ENCODE data around the gene ARHGEF28.

ARHGEF28 gene

GRCh38 chr5:73899916-73900315 is 273.9 kb downstream of the ARHGEF28 start:
- no peak for DNase-seq (ENCODE audit: low read depth in 2 of 2)

GRCh38 chr5:73900566-73900965 is 274.6 kb downstream of the ARHGEF28 start:
- no peak for DNase-seq (ENCODE audit: low read depth in 2 of 2)

GRCh38 chr5:73901043-73901442 is 275.0 kb downstream of the ARHGEF28 start:
- no peak for DNase-seq (ENCODE audit: low read depth in 2 of 2)

- no peak for DNase-seq (ENCODE audit: low read depth in 2 of 2)
Observed at GRCh38 chr5:73901455-73901854, 275.5 kb downstream of the ARHGEF28 start.

- DNase-seq (ENCODE audit: low read depth in 2 of 2), result peak in 1 of 2 donors; percentile 10
Observed at GRCh38 chr5:73902327-73903051, 276.5 kb downstream of the ARHGEF28 start.

GRCh38 chr5:73903169-73903568 is 277.2 kb downstream of the ARHGEF28 start:
- DNase-seq (ENCODE audit: low read depth in 2 of 2), result no peak

GRCh38 chr5:73906277-73906676 is 280.3 kb downstream of the ARHGEF28 start:
- DNase-seq (ENCODE audit: low read depth in 2 of 2), result no peak

- no peak for DNase-seq (ENCODE audit: low read depth in 2 of 2)
Observed at GRCh38 chr5:73907164-73907563, 281.2 kb downstream of the ARHGEF28 start.

GRCh38 chr5:73908395-73908794 is 282.4 kb downstream of the ARHGEF28 start:
- no peak for DNase-seq (ENCODE audit: low read depth in 2 of 2)

- DNase-seq (ENCODE audit: low read depth in 2 of 2), result no peak
Observed at GRCh38 chr5:73908846-73909245, 282.9 kb downstream of the ARHGEF28 start.

GRCh38 chr5:73909474-73909873 is 283.5 kb downstream of the ARHGEF28 start:
- no peak for DNase-seq (ENCODE audit: low read depth in 2 of 2)

GRCh38 chr5:73911761-73912393 is 285.9 kb downstream of the ARHGEF28 start:
- no peak for DNase-seq (ENCODE audit: low read depth in 2 of 2)

- no peak for DNase-seq (ENCODE audit: low read depth in 2 of 2)
Observed at GRCh38 chr5:73912821-73913271, 286.9 kb downstream of the ARHGEF28 start.

GRCh38 chr5:73913971-73914370 is 288.0 kb downstream of the ARHGEF28 start:
- DNase-seq (ENCODE audit: low read depth in 2 of 2), result no peak

- no peak for DNase-seq (ENCODE audit: low read depth in 2 of 2)
Observed at GRCh38 chr5:73915345-73915744, 289.3 kb downstream of the ARHGEF28 start.

GRCh38 chr5:73917433-73917832 is 291.4 kb downstream of the ARHGEF28 start:
- DNase-seq (ENCODE audit: low read depth in 2 of 2), result no peak

GRCh38 chr5:73917891-73918290 is 291.9 kb downstream of the ARHGEF28 start:
- no peak for DNase-seq (ENCODE audit: low read depth in 2 of 2)

GRCh38 chr5:73918791-73919221 is 292.8 kb downstream of the ARHGEF28 start:
- no peak for DNase-seq (ENCODE audit: low read depth in 2 of 2)

GRCh38 chr5:73921741-73922140 is 295.7 kb downstream of the ARHGEF28 start:
- DNase-seq (ENCODE audit: low read depth in 2 of 2), result no peak

GRCh38 chr5:73922224-73922623 is 296.2 kb downstream of the ARHGEF28 start:
- no peak for DNase-seq (ENCODE audit: low read depth in 2 of 2)

GRCh38 chr5:73922875-73923557 is 297.0 kb downstream of the ARHGEF28 start:
- DNase-seq (ENCODE audit: low read depth in 2 of 2), result no peak

GRCh38 chr5:73928476-73929070 is 302.6 kb downstream of the ARHGEF28 start:
- no peak for DNase-seq (ENCODE audit: low read depth in 2 of 2)
